ENCODE data around the gene ADNP2. TPM values are rescaled to one million over a fixed set of nuclear protein-coding genes. Genes with fewer than 3 reads are reported as not detected.

Gene ADNP2
- total and polyA plus RNA-seq, 2 donors from 2014 or later: 6.0 to 21.1 TPM

GRCh38 chr18:80106482-80107051 lies 2.5 kb upstream of the ADNP2 start:
- Histone ChIP-seq H3K4me1 (ENCODE audit: control insufficient read depth in 2 of 3, insufficient read depth in 2 of 3, low read depth in 1 of 3, low read length in 3 of 3) (peaks cover 0 to 7% (median 0%) of the 10 kb centered on the region in 3 donors), H3K27ac (ENCODE audit: low read depth in 2 of 2, low read length in 2 of 2) (no peak overlapping the region), H3K9ac (ENCODE audit: low read length in 3 of 3) (no peak overlapping the region), H3K4me3 (ENCODE audit: low read length in 3 of 3) (no peak overlapping the region), H3K9me3 (ENCODE audit: control insufficient read depth in 2 of 3, insufficient read depth in 1 of 3, low read length in 3 of 3) (peaks cover 0 to 3% (median 0%) of the 10 kb centered on the region in 3 donors), H3K36me3 (ENCODE audit: control insufficient read depth in 2 of 3, insufficient read depth in 3 of 3, low read length in 3 of 3) (no peaks in the 10 kb centered on the region), H3K27me3 (ENCODE audit: control insufficient read depth, insufficient read depth, low read length) (no peaks in the 10 kb centered on the region)
- no peak for TF ChIP-seq CTCF (IDR thresholded peaks at IDR 0.05; ENCODE audit: borderline replicate concordance, extremely low read depth, insufficient read depth)
- no peak for DNase-seq
- FAIRE-seq: no peak
- intact Hi-C loops (cut with DNase I): no loop called here

GRCh38 chr18:80107426-80107825 lies 1.6 kb upstream of the ADNP2 start:
- Histone ChIP-seq H3K27me3 (ENCODE audit: control insufficient read depth, insufficient read depth, low read length) (no peaks in the 10 kb centered on the region), H3K27ac (ENCODE audit: low read depth in 2 of 2, low read length in 2 of 2) (no peak overlapping the region), H3K36me3 (ENCODE audit: control insufficient read depth in 2 of 3, insufficient read depth in 3 of 3, low read length in 3 of 3) (no peaks in the 10 kb centered on the region), H3K4me1 (ENCODE audit: control insufficient read depth in 2 of 3, insufficient read depth in 2 of 3, low read depth in 1 of 3, low read length in 3 of 3) (peaks cover 0 to 7% (median 0%) of the 10 kb centered on the region in 3 donors), H3K9ac (ENCODE audit: low read length in 3 of 3) (no peak overlapping the region), H3K4me3 (ENCODE audit: low read length in 3 of 3) (no peak overlapping the region), H3K9me3 (ENCODE audit: control insufficient read depth in 2 of 3, insufficient read depth in 1 of 3, low read length in 3 of 3) (peaks cover 0 to 3% (median 0%) of the 10 kb centered on the region in 3 donors)
- no peak for TF ChIP-seq CTCF (IDR thresholded peaks at IDR 0.05; ENCODE audit: borderline replicate concordance, extremely low read depth, insufficient read depth)
- DNase-seq (no peak), FAIRE-seq (no peak)
- intact Hi-C loops (cut with DNase I): no loop called here

- intact Hi-C loops (cut with DNase I): no loop called here
- FAIRE-seq (no peak), DNase-seq (peak in 2 of 5 donors; percentile 69 to 72)
- Histone ChIP-seq H3K9me3 (ENCODE audit: control insufficient read depth in 2 of 3, insufficient read depth in 1 of 3, low read length in 3 of 3) (peaks cover 0 to 3% (median 0%) of the 10 kb centered on the region in 3 donors), H3K4me1 (ENCODE audit: control insufficient read depth in 2 of 3, insufficient read depth in 2 of 3, low read depth in 1 of 3, low read length in 3 of 3) (peaks cover 0 to 7% (median 0%) of the 10 kb centered on the region in 3 donors), H3K36me3 (ENCODE audit: control insufficient read depth in 2 of 3, insufficient read depth in 3 of 3, low read length in 3 of 3) (no peaks in the 10 kb centered on the region), H3K27me3 (ENCODE audit: control insufficient read depth, insufficient read depth, low read length) (no peaks in the 10 kb centered on the region), H3K4me3 (ENCODE audit: low read length in 3 of 3) (no peak overlapping the region), H3K27ac (ENCODE audit: low read depth in 2 of 2, low read length in 2 of 2) (no peak overlapping the region), H3K9ac (ENCODE audit: low read length in 3 of 3) (no peak overlapping the region)
- TF ChIP-seq CTCF (IDR thresholded peaks at IDR 0.05; ENCODE audit: borderline replicate concordance, extremely low read depth, insufficient read depth): no peak
Observed at GRCh38 chr18:80108121-80108536, 933 bp upstream of the ADNP2 start.
